GM23248 (cell line): Measurements from ENCODE around the gene DPY19L1.
"Not testable (repeated sequence)": the region's sequence is repeated elsewhere in the genome, so short reads cannot be mapped to it uniquely, and the experiment has no call there.

Experiments
- EZH2 ChIP-seq: fragments of 200-600 bp; sonication (generic); IDR thresholded peaks from 2 replicates; pipeline ENCODE4 v1.6.1; 2018; ENCODE audit warnings: antibody characterized with exemption, mild to moderate bottlenecking; ENCODE audit not compliant: insufficient read depth, poor library complexity, severe bottlenecking
- EZH2phosphoT487 ChIP-seq: fragments of 200-600 bp; sonication (generic); IDR thresholded peaks from 2 replicates; pipeline ENCODE4 v1.6.1; 2018; ENCODE audit warnings: antibody characterized with exemption, moderate library complexity, mild to moderate bottlenecking, low read depth; ENCODE audit not compliant: insufficient read depth

DNA sequence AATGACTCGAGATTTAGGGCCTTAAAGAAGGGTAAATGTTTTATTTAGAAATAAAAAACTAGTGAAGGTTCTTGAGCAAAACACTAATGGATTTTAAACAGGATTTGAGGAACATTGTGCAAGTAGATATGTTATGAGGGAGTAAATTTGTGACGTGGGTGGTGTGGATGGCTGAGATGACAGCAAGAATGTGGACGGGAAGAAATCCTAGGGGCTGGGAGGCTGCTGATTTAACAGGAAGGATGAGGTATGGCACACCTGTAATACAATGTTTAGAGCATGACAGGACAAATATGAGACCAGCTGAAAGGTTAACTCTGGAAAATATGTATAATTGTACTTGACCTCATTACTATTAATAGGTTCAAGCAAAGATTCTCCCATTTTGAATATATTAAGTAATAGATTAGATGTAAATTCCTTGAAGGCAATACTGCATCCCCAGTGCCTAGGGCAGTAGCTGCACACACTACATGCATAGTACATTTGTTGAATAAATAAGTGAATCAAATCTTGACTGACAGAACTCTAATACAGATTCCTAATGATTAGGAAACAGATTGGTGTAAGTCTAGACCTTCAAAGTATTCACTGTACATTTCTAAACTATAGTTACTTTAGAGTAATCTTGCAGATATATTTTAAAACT is 10.1 kb upstream of the DPY19L1 start:
- TF ChIP-seq EZH2, EZH2phosphoT487: not testable (repeated sequence)
